Activated CD8-positive, alpha-beta memory T cell treated with anti-CD3 and anti-CD28 coated beads for 4 hours (primary cell): Measurements from ENCODE around the gene WTAP.
"Not testable (repeated sequence)": the region's sequence is repeated elsewhere in the genome, so short reads cannot be mapped to it uniquely, and the experiment has no call there.

ENCODE experiments used
- DNase-seq, 2 donors: peaks; one replicate each; pipeline ENCODE4 v3.0.0-alpha.2; 2020; ENCODE audit warnings: low read depth in 2 of 2

Gene WTAP

DNA sequence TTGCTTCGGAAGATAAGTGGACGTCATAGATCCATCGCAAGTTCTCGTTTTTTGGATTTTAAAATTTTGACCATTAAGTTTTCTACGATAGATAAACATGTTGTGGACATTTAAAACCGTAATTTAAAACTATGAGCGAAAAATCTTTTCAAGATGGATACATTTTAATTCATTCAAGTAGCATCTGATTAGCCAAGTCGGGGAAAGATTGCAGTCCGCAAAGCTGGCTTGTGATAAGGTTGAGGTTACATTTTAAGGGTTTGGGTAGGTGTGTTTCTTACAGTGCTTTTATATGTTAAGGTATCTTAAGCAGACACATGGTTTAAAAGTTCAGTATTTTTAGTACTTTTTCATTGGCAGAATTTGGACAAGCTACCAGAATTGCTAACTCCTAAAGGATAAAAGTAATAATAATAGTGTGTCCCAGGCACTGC, 1.2 kb downstream of the WTAP start:
- no peak for DNase-seq

DNA sequence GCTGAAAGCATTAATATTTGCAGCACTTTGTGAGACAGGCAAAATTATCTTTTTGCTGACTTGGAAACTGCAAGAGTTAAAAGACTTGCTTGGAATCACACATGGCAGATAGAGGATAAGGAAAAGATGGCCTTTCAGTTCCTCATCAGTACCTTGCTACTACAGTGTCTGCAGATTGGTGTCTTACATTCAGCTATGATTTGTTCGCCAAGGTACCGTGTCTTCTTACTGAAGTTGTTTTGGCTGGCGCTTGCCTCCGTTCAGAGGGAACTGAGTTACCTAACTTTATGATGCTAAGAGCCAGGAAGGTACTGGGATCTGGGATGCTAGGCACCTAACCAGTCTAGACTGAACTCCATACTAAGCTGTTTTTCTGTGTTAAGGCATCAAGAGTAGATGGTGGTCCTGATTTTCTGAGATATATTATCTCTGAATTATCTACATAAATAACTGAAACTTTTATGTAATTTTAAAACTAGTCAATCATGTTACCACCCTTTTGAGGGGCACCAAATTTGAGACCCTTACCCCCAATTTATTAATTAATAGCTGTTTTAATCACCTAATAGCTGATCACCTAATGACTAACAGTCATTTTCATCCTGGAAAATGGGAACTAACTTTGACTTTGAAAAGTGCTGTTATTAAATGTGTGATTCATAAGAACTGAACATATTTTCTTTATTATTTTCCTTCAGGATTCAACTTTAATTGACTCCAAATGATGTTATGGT, 2.5 kb downstream of the WTAP start:
- DNase-seq: no peak

DNA sequence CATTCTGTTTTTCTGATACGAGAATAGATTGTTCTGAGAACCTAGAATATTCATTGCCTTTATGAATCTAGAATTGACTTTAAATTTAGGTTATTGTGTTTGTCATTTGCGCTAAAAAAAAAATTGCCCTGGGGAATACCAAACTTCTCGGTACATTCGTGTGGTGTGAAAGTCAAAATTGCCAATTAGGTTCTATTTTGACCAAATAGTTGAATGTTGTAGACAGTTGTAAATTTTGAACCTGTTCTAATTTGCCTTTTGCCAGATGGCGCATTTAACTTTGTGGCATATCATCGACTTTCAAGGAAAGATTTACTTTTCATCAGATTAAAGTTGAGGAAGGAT, 3.0 kb downstream of the WTAP start:
- DNase-seq: no peak

DNA sequence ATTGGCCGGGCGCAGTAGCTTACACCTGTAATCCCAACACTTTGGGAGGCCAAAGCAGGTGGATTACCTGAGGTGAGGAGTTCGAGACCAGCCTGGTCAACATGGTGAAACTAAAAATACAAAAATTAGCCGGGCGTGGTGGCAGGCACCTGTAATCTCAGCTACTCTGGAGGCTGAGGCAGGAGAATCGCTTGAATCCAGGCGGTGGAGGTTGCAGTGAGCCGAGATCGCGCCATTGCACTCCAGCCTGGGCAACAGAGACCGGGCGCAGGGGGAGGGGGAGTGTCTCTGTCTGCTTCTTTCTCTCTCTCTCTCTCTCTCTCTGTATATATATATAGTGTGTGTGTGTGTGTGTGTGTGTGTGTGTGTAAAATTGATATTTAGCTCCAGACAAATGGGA, 5.2 kb downstream of the WTAP start:
- DNase-seq: not testable (repeated sequence)

DNA sequence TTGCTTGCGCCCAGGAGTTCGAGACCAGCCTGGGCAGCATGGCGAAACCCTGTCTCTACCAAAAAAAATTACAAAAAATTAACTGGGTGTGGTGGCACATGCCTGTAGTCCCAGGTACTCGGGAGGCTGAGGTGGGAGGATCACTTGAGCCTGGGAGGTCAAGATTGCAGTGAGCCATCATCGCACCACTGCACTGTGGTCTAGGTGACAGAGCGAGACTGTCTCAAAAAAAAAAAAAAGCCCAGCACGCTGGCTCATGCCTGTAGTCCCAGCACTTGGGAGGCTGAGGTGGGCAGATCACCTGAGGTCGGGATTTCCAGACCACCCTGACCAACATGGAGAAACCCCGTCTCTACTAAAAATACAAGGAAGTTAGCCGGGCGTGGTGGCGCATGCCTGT, 6.1 kb downstream of the WTAP start:
- DNase-seq: not testable (repeated sequence)

DNA sequence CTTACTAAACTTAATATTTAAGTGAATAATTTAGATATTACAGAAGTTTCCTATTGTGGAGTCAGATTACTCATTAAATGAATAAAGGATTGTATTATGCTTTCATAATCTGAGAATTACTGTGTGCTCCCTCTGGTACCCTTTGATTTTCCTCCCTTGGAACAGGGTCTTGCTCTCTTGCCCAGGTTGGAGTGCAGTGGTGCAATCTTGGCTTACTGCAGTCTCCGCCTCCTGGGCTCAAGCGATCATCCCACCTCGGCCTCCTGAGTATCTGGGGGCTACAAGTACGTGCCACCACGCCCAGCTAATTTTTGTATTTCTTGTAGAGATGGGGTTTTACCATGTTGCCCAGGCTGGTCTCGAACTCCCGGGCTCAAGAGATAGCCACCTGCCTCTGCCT, 9.6 kb downstream of the WTAP start:
- no peak for DNase-seq

DNA sequence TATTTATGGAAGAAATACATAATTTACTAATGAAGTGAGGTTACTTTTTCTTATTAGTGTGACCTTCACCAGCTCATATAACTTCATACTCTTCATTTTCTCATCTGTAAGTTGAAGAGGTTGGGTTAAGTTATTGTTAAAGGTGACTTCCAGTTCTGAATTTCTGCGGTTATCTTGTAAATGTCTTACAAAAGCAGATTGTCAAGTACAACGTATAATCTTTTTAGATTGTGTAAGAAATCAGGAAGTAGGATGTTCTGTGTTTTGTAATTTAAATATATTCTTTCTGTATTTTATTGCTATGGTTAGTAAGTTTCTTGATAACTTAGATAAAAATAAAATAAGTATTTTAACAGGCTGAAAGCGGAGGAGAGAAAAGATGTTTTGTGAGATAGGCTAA, 12.0 kb downstream of the WTAP start:
- DNase-seq: no peak

DNA sequence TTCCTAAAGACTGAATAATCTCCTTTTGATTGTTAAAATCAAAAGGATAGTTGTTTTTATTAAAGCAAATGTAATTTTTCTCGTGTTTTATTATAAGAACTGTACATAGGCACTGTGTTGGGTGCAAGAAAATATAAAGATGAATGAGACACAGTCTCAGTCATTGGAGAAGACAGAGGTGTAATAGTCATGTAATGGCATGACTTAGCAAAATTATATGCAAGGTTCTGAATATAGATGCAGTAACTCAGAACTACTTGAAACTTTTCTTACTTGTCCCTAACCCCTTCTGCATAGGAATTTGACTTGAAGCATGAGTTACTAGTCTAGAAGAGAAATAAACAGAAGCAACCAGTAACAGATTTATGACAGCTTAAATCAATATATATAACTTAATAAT, 14.9 kb downstream of the WTAP start:
- DNase-seq: no peak

- DNase-seq: no peak
Observed at GRCh38 chr6:159745081-159745480, 17.8 kb downstream of the WTAP start.

DNA sequence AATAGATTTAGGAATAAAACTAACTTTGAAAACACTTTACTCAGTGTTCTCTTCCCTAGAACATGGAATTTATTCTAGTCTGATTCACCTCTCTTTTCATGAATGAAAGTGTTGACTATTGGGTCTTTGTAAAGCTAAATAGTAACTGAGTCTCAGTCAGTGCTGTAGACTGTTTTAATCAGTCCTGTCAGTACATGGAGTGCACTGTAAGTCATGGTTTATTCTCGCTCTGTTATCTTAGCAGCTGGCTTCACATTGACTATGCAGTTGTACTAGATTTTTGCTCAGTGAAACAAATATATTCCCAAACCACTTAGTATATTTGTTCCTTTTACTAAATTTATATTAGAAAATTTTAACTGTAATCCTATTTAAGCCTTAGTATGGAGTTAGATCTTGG, 19.5 kb downstream of the WTAP start:
- no peak for DNase-seq

GRCh38 chr6:159748127-159748526, 20.8 kb downstream of the WTAP start:
- not testable (repeated sequence) for DNase-seq

GRCh38 chr6:159751448-159751847, 24.1 kb downstream of the WTAP start:
- no peak for DNase-seq

GRCh38 chr6:159753081-159753872, 26.0 kb downstream of the WTAP start:
- no peak for DNase-seq

GRCh38 chr6:159754401-159754800, 27.1 kb downstream of the WTAP start:
- no peak for DNase-seq

DNA sequence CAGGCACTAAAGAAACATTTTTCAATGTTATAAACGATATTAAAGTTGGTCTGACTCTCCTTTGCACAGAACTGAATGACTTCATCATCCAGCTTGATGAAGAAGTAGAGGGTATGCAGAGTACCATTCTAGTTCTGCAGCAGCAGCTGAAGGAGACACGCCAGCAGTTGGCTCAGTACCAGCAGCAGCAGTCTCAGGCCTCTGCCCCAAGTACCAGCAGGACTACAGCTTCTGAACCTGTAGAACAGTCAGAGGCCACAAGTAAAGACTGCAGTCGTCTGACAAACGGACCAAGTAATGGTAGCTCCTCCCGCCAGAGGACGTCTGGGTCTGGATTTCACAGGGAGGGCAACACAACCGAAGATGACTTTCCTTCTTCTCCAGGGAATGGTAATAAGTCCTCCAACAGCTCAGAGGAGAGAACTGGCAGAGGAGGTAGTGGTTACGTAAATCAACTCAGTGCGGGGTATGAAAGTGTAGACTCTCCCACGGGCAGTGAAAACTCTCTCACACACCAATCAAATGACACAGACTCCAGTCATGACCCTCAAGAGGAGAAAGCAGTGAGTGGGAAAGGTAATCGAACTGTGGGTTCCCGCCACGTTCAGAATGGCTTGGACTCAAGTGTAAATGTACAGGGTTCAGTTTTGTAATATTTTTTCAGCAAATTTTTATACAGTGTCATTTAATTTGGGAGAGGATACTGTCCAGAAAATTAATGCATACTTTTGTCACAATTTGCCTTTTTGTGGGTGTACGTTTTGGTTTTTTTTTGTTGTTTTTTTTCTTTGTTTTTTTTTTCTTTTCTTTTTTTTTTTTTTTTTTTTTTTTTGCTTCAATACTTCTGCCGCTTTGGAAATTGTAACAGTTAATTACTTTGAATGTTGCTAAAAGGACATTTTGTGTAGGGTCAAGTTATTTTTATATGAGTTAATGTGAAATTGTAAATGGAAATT, 27.9 kb downstream of the WTAP start:
- no peak for DNase-seq

DNA sequence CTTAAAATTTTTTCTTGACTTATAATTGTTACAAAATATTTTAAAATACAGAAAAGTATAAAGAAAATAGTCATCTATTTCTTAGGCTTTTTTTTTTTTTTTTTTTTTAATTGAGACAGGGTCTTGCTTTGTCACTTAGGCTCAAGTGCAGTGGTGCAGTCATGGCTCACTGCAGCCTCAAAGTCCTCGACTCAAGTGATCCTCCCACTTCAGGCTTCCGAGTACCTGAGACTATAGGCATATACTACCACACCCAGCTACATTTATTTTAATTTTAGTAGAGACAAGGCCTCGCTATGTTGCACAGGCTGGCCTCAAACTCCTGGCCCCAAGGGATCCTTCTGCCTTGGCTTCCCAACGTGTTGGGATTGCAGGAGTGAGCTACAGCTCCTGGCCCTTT, 29.2 kb downstream of the WTAP start:
- DNase-seq: no peak

GRCh38 chr6:159758031-159759001, 31.0 kb downstream of the WTAP start:
- no peak for DNase-seq

GRCh38 chr6:159759645-159760044, 32.3 kb downstream of the WTAP start:
- no peak for DNase-seq

DNA sequence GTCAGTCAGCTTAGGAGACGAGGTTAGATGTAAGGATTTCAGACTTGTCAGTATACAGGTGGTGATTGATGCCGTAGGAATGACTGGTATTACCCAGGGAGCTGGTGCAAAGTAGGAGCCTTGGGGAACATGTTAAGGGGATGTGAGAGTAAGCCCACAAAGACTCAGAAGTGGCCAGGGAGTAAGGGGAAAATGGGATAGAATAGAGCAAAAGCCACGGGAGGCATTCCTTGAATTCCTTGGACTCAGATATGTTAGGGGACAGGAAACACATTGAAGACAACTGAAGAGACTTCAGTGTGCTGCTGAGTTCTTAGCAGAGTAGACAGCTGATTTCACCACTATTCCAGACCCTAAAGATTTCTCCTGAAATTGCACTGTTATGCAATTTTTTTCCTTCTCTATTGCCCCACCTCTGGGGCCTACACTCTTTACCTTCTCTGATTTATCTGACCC, 33.3 kb downstream of the WTAP start:
- DNase-seq: no peak

GRCh38 chr6:159761129-159761872, 34.0 kb downstream of the WTAP start:
- DNase-seq: peak in 1 of 2 donors; percentile 3
